Hepatocyte (in vitro differentiated cells): ENCODE measurements around the gene TXNRD1.

ENCODE experiments used
- CTCF ChIP-seq: fragments of 200-600 bp; sonication (generic); IDR thresholded peaks from 2 replicates; pipeline ENCODE4 v1.5.1; 2016; ENCODE audit warnings: antibody characterized with exemption, mild to moderate bottlenecking; ENCODE audit not compliant: poor library complexity
- EZH2 ChIP-seq: fragments of 200-600 bp; sonication (generic); IDR thresholded peaks from 2 replicates; pipeline ENCODE4 v1.6.1; 2016; ENCODE audit warnings: antibody characterized with exemption, mild to moderate bottlenecking, borderline replicate concordance
- EZH2phosphoT487 ChIP-seq: fragments of 200-600 bp; sonication (generic); IDR thresholded peaks from one replicate; pipeline ENCODE4 v1.6.1; 2018; ENCODE audit warnings: antibody characterized with exemption, mild to moderate bottlenecking, low read depth, moderate library complexity; ENCODE audit not compliant: unreplicated experiment, severe bottlenecking

- no peak for TF ChIP-seq EZH2
- no peak for TF ChIP-seq CTCF
- TF ChIP-seq EZH2phosphoT487 = no peak
Measured at GRCh38 chr12:104353012-104353981, 137.7 kb downstream of the TXNRD1 start.
